Endodermal cell (in vitro differentiated cells): ENCODE measurements around the gene OR10H5. TPM values are rescaled to one million over a fixed set of nuclear protein-coding genes. Genes with fewer than 3 reads are reported as not detected.
"Not testable (repeated sequence)": the region's sequence is repeated elsewhere in the genome, so short reads cannot be mapped to it uniquely, and the experiment has no call there.

ENCODE experiments used
- DNase-seq: peaks from one replicate; pipeline ENCODE4 v3.0.0-alpha.2; 2017
- H3K27ac ChIP-seq: 2 replicates; pipeline ENCODE4 v1.5.1; 2013; ENCODE audit warnings: mild to moderate bottlenecking, low read depth, low read length, moderate library complexity
- H3K27me3 ChIP-seq: 2 replicates; pipeline ENCODE4 v1.6.1; 2013; ENCODE audit warnings: mild to moderate bottlenecking, low read length, moderate library complexity; ENCODE audit not compliant: insufficient read depth, control insufficient read depth, poor library complexity, severe bottlenecking
- H3K36me3 ChIP-seq: 2 replicates; pipeline ENCODE4 v1.7.0; 2013; ENCODE audit warnings: mild to moderate bottlenecking, low read length, moderate library complexity; ENCODE audit not compliant: control insufficient read depth, insufficient read depth
- H3K4me1 ChIP-seq: one replicate; pipeline ENCODE4 v1.7.0; 2013; ENCODE audit warnings: low read length; ENCODE audit not compliant: control insufficient read depth, insufficient read depth
- H3K4me3 ChIP-seq: 2 replicates; pipeline ENCODE4 v1.5.1; 2013; ENCODE audit warnings: mild to moderate bottlenecking, low read length, moderate library complexity
- H3K9ac ChIP-seq: 2 replicates; pipeline ENCODE4 v1.6.1; 2013; ENCODE audit warnings: mild to moderate bottlenecking, low read length, moderate library complexity; ENCODE audit not compliant: poor library complexity, severe bottlenecking; ENCODE audit errors: extremely low read depth
- H3K9me3 ChIP-seq: 2 replicates; pipeline ENCODE4 v1.6.1; 2013; ENCODE audit warnings: mild to moderate bottlenecking, low read length, moderate library complexity; ENCODE audit not compliant: control insufficient read depth
- H3K27ac Mint-ChIP-seq: 2 replicates; pipeline ENCODE4 v1.8.0; 2020; ENCODE audit warnings: mixed read lengths
- H3K27me3 Mint-ChIP-seq: 2 replicates; pipeline ENCODE4 v1.8.0; 2021; ENCODE audit warnings: mild to moderate bottlenecking, mixed read lengths; ENCODE audit not compliant: insufficient read depth
- H3K36me3 Mint-ChIP-seq: 2 replicates; pipeline ENCODE4 v1.8.0; 2020; ENCODE audit warnings: low read depth, mixed read lengths
- H3K4me1 Mint-ChIP-seq: 2 replicates; pipeline ENCODE4 v1.8.0; 2020; ENCODE audit warnings: mixed read lengths
- H3K4me3 Mint-ChIP-seq: 2 replicates; pipeline ENCODE4 v1.8.0; 2020; ENCODE audit warnings: mild to moderate bottlenecking, moderate library complexity, mixed read lengths
- H3K9me3 Mint-ChIP-seq: 2 replicates; pipeline ENCODE4 v1.8.0; 2020; ENCODE audit warnings: mild to moderate bottlenecking, mixed read lengths
- CTCF ChIP-seq: fragments of 200-600 bp; sonication (generic); conservative IDR thresholded peaks from 2 replicates; pipeline ENCODE4 v1.5.0; 2021; ENCODE audit warnings: antibody characterized with exemption, mild to moderate bottlenecking
- WGBS, 2 experiments: methylation state at CpG; one replicate each; pipeline versions ENCODE4 v1.1.5 to v1.1.7; 2013; ENCODE audit warnings: missing lambda C conversion rate in 2 of 2, mixed read lengths in 1 of 2; ENCODE audit not compliant: insufficient coverage in 1 of 2, insufficient read length in 1 of 2; 5-methylcytosine and 5-hydroxymethylcytosine counted together
- total RNA-seq, 2 donors: library from RNA; stranded (reverse); fragmentation: NEBNext Ultra II Directional in 1 of 2; extraction: Animal tissue kit (Norgen Biotek cat#: 25700) in 1 of 2; gene quantifications; 2 replicates in 1 of 2; 3 replicates in 1 of 2; pipeline ENCODE4 v1.2.1, GENCODE V29; 2021

Gene OR10H5
- total RNA-seq, 2 donors from 2014 or later, result not detected

GRCh38 chr19:15769586-15769985, 17.9 kb upstream of the OR10H5 start:
- H3K27me3 Mint-ChIP-seq, result no peaks in the 10 kb centered on the region
- H3K27me3 ChIP-seq, result no peaks in the 10 kb centered on the region
- H3K36me3 ChIP-seq, result no peaks in the 10 kb centered on the region
- H3K27ac ChIP-seq, result no peak overlapping the region
- H3K9ac ChIP-seq, result no peak overlapping the region
- DNase-seq, result no peak
- TF ChIP-seq CTCF, result no peak
- 74 to 86% methylated on average over 5 to 6 of the region's 6 CpGs for WGBS, 2 experiments
- no peak overlapping the region for H3K4me3 Mint-ChIP-seq
- no peak overlapping the region for H3K4me3 ChIP-seq
- peaks cover 83% of the 10 kb centered on the region for H3K9me3 ChIP-seq
- H3K27ac Mint-ChIP-seq, result no peak overlapping the region
- H3K36me3 Mint-ChIP-seq, result peaks cover 2% of the 10 kb centered on the region
- no peaks in the 10 kb centered on the region for H3K4me1 Mint-ChIP-seq
- H3K4me1 ChIP-seq, result no peaks in the 10 kb centered on the region
- peaks cover 97% of the 10 kb centered on the region for H3K9me3 Mint-ChIP-seq

- peaks cover 88% of the 10 kb centered on the region for H3K9me3 Mint-ChIP-seq
- H3K4me1 ChIP-seq, H3K4me1 Mint-ChIP-seq, H3K9ac ChIP-seq, H3K4me3 ChIP-seq, DNase-seq, H3K36me3 ChIP-seq, H3K4me3 Mint-ChIP-seq, H3K36me3 Mint-ChIP-seq, H3K27me3 ChIP-seq, H3K27ac Mint-ChIP-seq, H3K27ac ChIP-seq, H3K27me3 Mint-ChIP-seq: not testable (repeated sequence)
- H3K9me3 ChIP-seq, result peaks cover 72% of the 10 kb centered on the region
- WGBS, 2 experiments, result 72% methylated on average over 3 of the region's 3 CpGs; no CpG with 5 or more reads in 1 of the 2 experiments
Observed at GRCh38 chr19:15774159-15774558, 13.3 kb upstream of the OR10H5 start.

GRCh38 chr19:15775249-15775648, 12.2 kb upstream of the OR10H5 start:
- Histone ChIP-seq H3K4me3 (no peak overlapping the region), H3K4me1 (no peaks in the 10 kb centered on the region), H3K27me3 (no peaks in the 10 kb centered on the region), H3K9ac (no peak overlapping the region), H3K36me3 (no peaks in the 10 kb centered on the region), H3K9me3 (peaks cover 61% of the 10 kb centered on the region), H3K27ac (no peak overlapping the region)
- no peak for DNase-seq
- no peaks in the 10 kb centered on the region for H3K27me3 Mint-ChIP-seq
- peaks cover 85% of the 10 kb centered on the region for H3K9me3 Mint-ChIP-seq
- no peak overlapping the region for H3K4me3 Mint-ChIP-seq
- TF ChIP-seq CTCF, result no peak
- no peaks in the 10 kb centered on the region for H3K4me1 Mint-ChIP-seq
- H3K36me3 Mint-ChIP-seq, result no peaks in the 10 kb centered on the region
- no peak overlapping the region for H3K27ac Mint-ChIP-seq
- 19 to 27% methylated on average over 2 of the region's 2 CpGs for WGBS, 2 experiments

GRCh38 chr19:15776264-15776663, 11.2 kb upstream of the OR10H5 start:
- Mint-ChIP-seq H3K27me3 (no peaks in the 10 kb centered on the region), H3K9me3 (peaks cover 84% of the 10 kb centered on the region), H3K36me3 (no peaks in the 10 kb centered on the region), H3K27ac (no peak overlapping the region), H3K4me3 (no peak overlapping the region), H3K4me1 (no peaks in the 10 kb centered on the region)
- Histone ChIP-seq H3K27me3 (no peaks in the 10 kb centered on the region), H3K9me3 (peaks cover 57% of the 10 kb centered on the region), H3K4me3 (no peak overlapping the region), H3K4me1 (no peaks in the 10 kb centered on the region), H3K27ac (no peak overlapping the region), H3K9ac (no peak overlapping the region), H3K36me3 (no peaks in the 10 kb centered on the region)
- DNase-seq, result no peak
- no peak for TF ChIP-seq CTCF
- WGBS, 2 experiments, result 72 to 82% methylated on average over 4 of the region's 4 CpGs
